Lung (tissue), 12 donors: ENCODE measurements around the gene DTWD2. TPM values are rescaled to one million over a fixed set of nuclear protein-coding genes. Genes with fewer than 3 reads are reported as not detected.

ENCODE experiments used
- ATAC-seq: fragments of 200-7000 bp; cut with Tn5 transposase; one replicate; pipeline ENCODE4 v1.9.1; 2020; ENCODE audit warnings: moderate number of reproducible peaks; ENCODE audit not compliant: insufficient read depth, low FRiP score
- DNase-seq, 3 donors: peaks; one replicate each; pipeline ENCODE4 v3.0.0-alpha.2; 2013 to 2017
- H3K27ac ChIP-seq, 2 donors: one replicate each; pipeline ENCODE4 v1.5.1; 2013; ENCODE audit warnings: mild to moderate bottlenecking in 2 of 2, moderate library complexity in 2 of 2, control low read depth in 1 of 2, inconsistent platforms in 1 of 2, low read depth in 1 of 2, low read length in 1 of 2
- H3K27me3 ChIP-seq, 3 donors: one replicate each; pipeline ENCODE4 v1.5.1; 2013; ENCODE audit warnings: low read length in 2 of 3; ENCODE audit not compliant: control insufficient read depth in 3 of 3, insufficient read depth in 3 of 3
- H3K36me3 ChIP-seq, 4 donors: one replicate each; pipeline ENCODE4 v1.5.1; 2013; ENCODE audit warnings: low read length in 4 of 4, mild to moderate bottlenecking in 1 of 4, moderate library complexity in 1 of 4; ENCODE audit not compliant: control insufficient read depth in 4 of 4, insufficient read depth in 4 of 4
- H3K4me1 ChIP-seq, 5 donors: one replicate each; pipeline ENCODE4 v1.5.1; 2013; ENCODE audit warnings: low read length in 5 of 5, mild to moderate bottlenecking in 2 of 5, moderate library complexity in 1 of 5; ENCODE audit not compliant: control insufficient read depth in 5 of 5, insufficient read depth in 5 of 5
- H3K4me3 ChIP-seq: one replicate; pipeline ENCODE4 v1.5.1; 2013; ENCODE audit warnings: mild to moderate bottlenecking, control low read depth, moderate library complexity
- H3K9ac ChIP-seq, 2 donors: one replicate each; pipeline ENCODE4 v1.5.1; 2013; ENCODE audit warnings: low read length in 2 of 2, control low read depth in 1 of 2; ENCODE audit not compliant: insufficient read depth in 1 of 2
- H3K9me3 ChIP-seq, 4 donors: one replicate each; pipeline ENCODE4 v1.5.1; 2013; ENCODE audit warnings: low read length in 3 of 4, mild to moderate bottlenecking in 1 of 4, moderate library complexity in 1 of 4; ENCODE audit not compliant: control insufficient read depth in 4 of 4, insufficient read depth in 3 of 4
- CTCF ChIP-seq: IDR thresholded peaks from 2 replicates; pipeline ENCODE4 v1.5.1; 2012; ENCODE audit warnings: mild to moderate bottlenecking; ENCODE audit errors: control extremely low read depth, extremely low read depth
- WGBS, 2 donors: extraction: QIAGEN DNeasy Blood & Tissue Kit; methylation state at CpG; one replicate each; pipeline ENCODE4 v1.1.7; 2013; 5-methylcytosine and 5-hydroxymethylcytosine counted together
- polyA plus RNA-seq, 2 donors: library from polyadenylated mRNA; stranded (reverse); fragments of 200-250 nt; gene quantifications; one replicate each; pipeline ENCODE4 v1.2.1, GENCODE V29; 2013
- total RNA-seq, 2 donors: library from RNA; depleted of rRNA in 1 of 2; stranded (reverse); fragments of >200 nt in 1 of 2; gene quantifications; one replicate each; pipeline ENCODE4 v1.2.1, GENCODE V29; 2014 to 2021
- donor health status: control.
- donor health status: control.
- donor health status: Bipolar disorder and iron deficiency.
- donor health status: healthy.
- donor health status: DM: yes; HTN: yes; CAD: no.

Gene DTWD2
- total and polyA plus RNA-seq, 4 donors = 1.7 to 11.4 (median 5.2) TPM

- Histone ChIP-seq H3K9me3 (peaks cover 0 to 12% (median 7%) of the 10 kb centered on the region in 4 donors), H3K4me3 (no peak overlapping the region), H3K36me3 (peaks cover 0 to 1% (median 0%) of the 10 kb centered on the region in 4 donors), H3K27me3 (no peaks in the 10 kb centered on the region), H3K9ac (no peak overlapping the region), H3K27ac (no peak overlapping the region), H3K4me1 (no peaks in the 10 kb centered on the region)
- no peak for DNase-seq
- no peak for TF ChIP-seq CTCF
- ATAC-seq = no peak
These were observed 113.2 kb downstream of the DTWD2 start for GRCh38 chr5:118875131-118875530.

GRCh38 chr5:118873417-118873816, 114.9 kb downstream of the DTWD2 start:
- Histone ChIP-seq H3K9me3 (peaks cover 0 to 12% (median 7%) of the 10 kb centered on the region in 4 donors), H3K9ac (no peak overlapping the region), H3K36me3 (peaks cover 0 to 1% (median 0%) of the 10 kb centered on the region in 4 donors), H3K27ac (no peak overlapping the region), H3K27me3 (no peaks in the 10 kb centered on the region), H3K4me1 (no peaks in the 10 kb centered on the region), H3K4me3 (no peak overlapping the region)
- DNase-seq (no peak), ATAC-seq (no peak)
- TF ChIP-seq CTCF = no peak
- 98% methylated on average over 6 of the region's 6 CpGs for WGBS, 2 donors

- H3K27ac ChIP-seq = no peak overlapping the region
- H3K27me3 ChIP-seq = no peaks in the 10 kb centered on the region
- no peaks in the 10 kb centered on the region for H3K4me1 ChIP-seq
- no peak for TF ChIP-seq CTCF
- DNase-seq = no peak
- no peaks in the 10 kb centered on the region for H3K9me3 ChIP-seq
- H3K4me3 ChIP-seq = no peak overlapping the region
- no peaks in the 10 kb centered on the region for H3K36me3 ChIP-seq
- no peak for ATAC-seq
- no peak overlapping the region for H3K9ac ChIP-seq
These were observed 125.0 kb downstream of the DTWD2 start for GRCh38 chr5:118863345-118863744.

- no peaks in the 10 kb centered on the region for H3K4me1 ChIP-seq
- H3K27me3 ChIP-seq = no peaks in the 10 kb centered on the region
- no peak for DNase-seq
- no peak overlapping the region for H3K9ac ChIP-seq
- no peak for ATAC-seq
- H3K9me3 ChIP-seq = no peaks in the 10 kb centered on the region
- H3K4me3 ChIP-seq = no peak overlapping the region
- H3K27ac ChIP-seq = no peak overlapping the region
- no peak for TF ChIP-seq CTCF
- no peaks in the 10 kb centered on the region for H3K36me3 ChIP-seq
These were observed 125.8 kb downstream of the DTWD2 start for GRCh38 chr5:118862596-118862995.
